ENCODE measurements around the gene TSR3. TPM values are rescaled to one million over a fixed set of nuclear protein-coding genes. Genes with fewer than 3 reads are reported as not detected.

Gene TSR3
- total RNA-seq, 1 experiment from 2014 or later, result 58.8 TPM

GRCh38 chr16:1312903-1313302 lies 38.8 kb downstream of the TSR3 start:
- no peaks in the 10 kb centered on the region; the same call in 1 of the 2 replicates for H3K4me1 ChIP-seq (ENCODE audit: insufficient read depth, low read length)
- no peak overlapping the region for H4K5ac ChIP-seq (ENCODE audit: insufficient read length, low read depth, low read length)
- H2BK5ac ChIP-seq (ENCODE audit: insufficient read length, low read length), result no peak overlapping the region
- no peak overlapping the region for H3T11ph ChIP-seq (ENCODE audit: low read length)
- H3K9me3 ChIP-seq (ENCODE audit: control insufficient read depth, low read depth, low read length), result no peaks in the 10 kb centered on the region
- no peak overlapping the region for H2BK120ac ChIP-seq (ENCODE audit: low read depth, low read length, poor library complexity, severe bottlenecking)
- H3K23me2 ChIP-seq (ENCODE audit: insufficient read length, low read depth, low read length, poor library complexity, severe bottlenecking), result peaks cover 13% of the 10 kb centered on the region
- H2BK12ac ChIP-seq (ENCODE audit: insufficient read length, low read depth, low read length), result no peak overlapping the region
- peaks cover 5% of the 10 kb centered on the region for H4K20me1 ChIP-seq (ENCODE audit: control insufficient read depth, insufficient read depth, insufficient read length)
- H3K79me2 ChIP-seq (ENCODE audit: insufficient read depth, low read length), result peaks cover 47% of the 10 kb centered on the region
- no peak overlapping the region for H2BK15ac ChIP-seq (ENCODE audit: low read depth, low read length)
- Mint-ChIP-seq H3K4me3 (peak overlapping the region; percentile 20 to 22; a peak in 2 of 5 replicates), H3K9me3 (peaks cover 4 to 6% of the 10 kb centered on the region in 2 experiments), H3K36me3 (ENCODE audit: insufficient read depth in 1 of 3, low read depth in 3 of 3) (peaks cover 41 to 60% (median 55%) of the 10 kb centered on the region in 3 experiments), H3K27ac (peak overlapping the region; percentile 40 to 85 (median 44); a peak in 3 of 7 replicates), H3K27me3 (ENCODE audit: low read depth) (no peaks in the 10 kb centered on the region), H3K4me1 (peaks cover 13 to 20% of the 10 kb centered on the region in 2 experiments)
- WGBS (ENCODE audit: extremely low coverage, insufficient read length, low lambda C conversion rate), result no CpG with 5 or more reads among the region's 15 CpGs
- TF ChIP-seq, protein P1, sequence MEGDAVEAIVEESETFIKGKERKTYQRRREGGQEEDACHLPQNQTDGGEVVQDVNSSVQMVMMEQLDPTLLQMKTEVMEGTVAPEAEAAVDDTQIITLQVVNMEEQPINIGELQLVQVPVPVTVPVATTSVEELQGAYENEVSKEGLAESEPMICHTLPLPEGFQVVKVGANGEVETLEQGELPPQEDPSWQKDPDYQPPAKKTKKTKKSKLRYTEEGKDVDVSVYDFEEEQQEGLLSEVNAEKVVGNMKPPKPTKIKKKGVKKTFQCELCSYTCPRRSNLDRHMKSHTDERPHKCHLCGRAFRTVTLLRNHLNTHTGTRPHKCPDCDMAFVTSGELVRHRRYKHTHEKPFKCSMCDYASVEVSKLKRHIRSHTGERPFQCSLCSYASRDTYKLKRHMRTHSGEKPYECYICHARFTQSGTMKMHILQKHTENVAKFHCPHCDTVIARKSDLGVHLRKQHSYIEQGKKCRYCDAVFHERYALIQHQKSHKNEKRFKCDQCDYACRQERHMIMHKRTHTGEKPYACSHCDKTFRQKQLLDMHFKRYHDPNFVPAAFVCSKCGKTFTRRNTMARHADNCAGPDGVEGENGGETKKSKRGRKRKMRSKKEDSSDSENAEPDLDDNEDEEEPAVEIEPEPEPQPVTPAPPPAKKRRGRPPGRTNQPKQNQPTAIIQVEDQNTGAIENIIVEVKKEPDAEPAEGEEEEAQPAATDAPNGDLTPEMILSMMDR (conservative IDR thresholded peaks at IDR 0.05), result no peak
- H4K91ac ChIP-seq (ENCODE audit: insufficient read length, low read depth, low read length), result no peak overlapping the region
- H2AFZ ChIP-seq (ENCODE audit: low read length), result no peak overlapping the region
- no peak for DNase-seq
- no peak overlapping the region for H3K4me2 ChIP-seq (ENCODE audit: insufficient read depth, insufficient read length, low read length)
- no peak overlapping the region for H3K14ac ChIP-seq (ENCODE audit: insufficient read depth, low read length)
- no peak overlapping the region for H4K8ac ChIP-seq (replicated peaks; ENCODE audit: insufficient read length, low read depth, low read length)
- H3K56ac ChIP-seq (ENCODE audit: insufficient read length, low read depth, low read length), result no peak overlapping the region
- H3K18ac ChIP-seq (ENCODE audit: insufficient read length, low read depth, low read length), result no peak overlapping the region
- H3K4ac ChIP-seq (ENCODE audit: low read depth, low read length), result no peak overlapping the region
- H2AK5ac ChIP-seq (ENCODE audit: insufficient read length, low read length), result no peak overlapping the region
- peaks cover 9% of the 10 kb centered on the region for H3K79me1 ChIP-seq (ENCODE audit: insufficient read depth, low read depth, low read length, poor library complexity, severe bottlenecking)
- no peak overlapping the region for H2BK20ac ChIP-seq (ENCODE audit: low read depth, low read length, poor library complexity, severe bottlenecking)
- H3K9ac ChIP-seq (ENCODE audit: extremely low read depth, insufficient read length, low read length), result no peak overlapping the region
- H3K27me3 ChIP-seq (ENCODE audit: insufficient read depth, low read length), result no peaks in the 10 kb centered on the region
- H3K27ac ChIP-seq (ENCODE audit: insufficient read length, low read depth, low read length), result no peak overlapping the region
- no peak overlapping the region for H3K23ac ChIP-seq (ENCODE audit: insufficient read length, low read depth, low read length)
